Measurements from ENCODE around the gene SRMS. TPM values are rescaled to one million over a fixed set of nuclear protein-coding genes. Genes with fewer than 3 reads are reported as not detected.

The SRMS gene
- total and polyA plus RNA-seq, 2 donors (not counting 1 experiment from before 2014, with no cell fraction given) = 0.17 to 0.54 TPM

DNA sequence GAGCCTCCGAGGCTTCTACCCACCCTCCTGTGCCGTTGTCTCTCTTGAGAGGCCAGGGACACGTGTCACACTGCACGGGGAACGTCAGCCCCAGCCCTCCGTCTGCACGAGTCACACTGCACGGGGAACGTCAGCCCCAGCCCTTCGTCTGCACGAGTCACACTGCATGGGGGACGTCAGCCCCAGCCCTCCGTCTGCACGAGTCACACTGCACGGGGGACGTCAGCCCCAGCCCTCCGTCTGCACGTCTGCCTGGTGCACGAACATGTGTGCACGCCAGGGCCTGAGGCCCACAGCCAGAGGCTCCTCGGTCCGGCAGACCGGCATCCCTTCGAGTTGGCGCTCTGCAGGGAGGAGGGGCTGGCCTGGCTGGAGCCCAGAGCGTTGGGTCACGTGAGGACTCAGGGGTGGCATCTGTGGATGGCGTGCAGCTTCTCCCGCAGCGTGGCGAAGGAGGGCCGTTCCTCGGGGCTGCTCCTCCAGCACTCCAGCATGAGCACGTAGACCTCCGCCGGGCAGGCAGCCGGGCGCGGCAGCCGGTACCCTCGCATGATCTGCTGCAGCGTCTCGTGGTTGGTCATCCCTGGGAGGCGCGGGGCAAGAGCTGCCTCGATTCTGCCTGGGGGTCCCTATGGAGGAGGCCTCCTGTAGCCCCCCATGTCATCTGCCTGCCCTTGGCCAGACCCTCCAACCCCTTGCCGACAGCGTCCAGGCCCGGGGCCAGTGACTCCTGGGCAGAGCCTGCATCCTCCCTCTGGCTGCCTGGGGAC, 6.9 kb downstream of the SRMS start:
- Histone ChIP-seq H3K9ac (ENCODE audit: low read length) (no peak overlapping the region), H3K27me3 (replicated peaks in 1 of 4; ENCODE audit: control extremely low read depth in 1 of 4, control insufficient read depth in 3 of 4, insufficient read depth in 4 of 4, low read length in 3 of 4) (no peaks in the 10 kb centered on the region), H3K27ac (ENCODE audit: low read length in 2 of 2) (no peak overlapping the region), H3K36me3 (replicated peaks in 1 of 2; ENCODE audit: control extremely low read depth in 1 of 2, control insufficient read depth in 1 of 2, extremely low read depth in 1 of 2, insufficient read depth in 2 of 2, low read length in 1 of 2) (no peaks in the 10 kb centered on the region), H3K9me3 (ENCODE audit: control extremely low read depth in 1 of 3, control insufficient read depth in 2 of 3, insufficient read depth in 1 of 3, low read length in 2 of 3) (peaks cover 0 to 3% (median 0%) of the 10 kb centered on the region in 3 donors), H4K20me1 (ENCODE audit: control insufficient read depth, insufficient read depth, low read length, poor library complexity, severe bottlenecking) (no peaks in the 10 kb centered on the region), H2AFZ (ENCODE audit: insufficient read depth, low read depth, low read length, poor library complexity, severe bottlenecking) (no peak overlapping the region), H3K4me1 (ENCODE audit: control insufficient read depth in 2 of 2, insufficient read depth in 2 of 2, low read length in 2 of 2) (peaks cover 48 to 75% of the 10 kb centered on the region in 2 donors), H3K4me3 (ENCODE audit: control extremely low read depth in 1 of 5, extremely low read depth in 1 of 5, insufficient read depth in 1 of 5, low read depth in 2 of 5, low read length in 4 of 5) (no peak overlapping the region), H3K79me2 (ENCODE audit: control insufficient read depth, insufficient read depth, low read length) (no peaks in the 10 kb centered on the region), H3K4me2 (replicated peaks; ENCODE audit: low read depth, low read length, poor library complexity, severe bottlenecking) (no peak overlapping the region)
- CTCF ChIA-PET = interaction anchor here (1.8 to 4.7 kb wide), 2 partner anchors 12 to 101 kb away, joined by 7 to 30 read pairs; no protein-coding TSS in a partner anchor
- H3K4me1 Mint-ChIP-seq = peaks cover 55% of the 10 kb centered on the region
- H3K9me3 Mint-ChIP-seq (ENCODE audit: insufficient read depth) = no peaks in the 10 kb centered on the region
- TF ChIP-seq EZH2 (IDR thresholded peaks at IDR 0.05; ENCODE audit: borderline replicate concordance, insufficient read depth, low read depth, low read length, poor library complexity, severe bottlenecking) = no peak
- TF ChIP-seq, protein P1, sequence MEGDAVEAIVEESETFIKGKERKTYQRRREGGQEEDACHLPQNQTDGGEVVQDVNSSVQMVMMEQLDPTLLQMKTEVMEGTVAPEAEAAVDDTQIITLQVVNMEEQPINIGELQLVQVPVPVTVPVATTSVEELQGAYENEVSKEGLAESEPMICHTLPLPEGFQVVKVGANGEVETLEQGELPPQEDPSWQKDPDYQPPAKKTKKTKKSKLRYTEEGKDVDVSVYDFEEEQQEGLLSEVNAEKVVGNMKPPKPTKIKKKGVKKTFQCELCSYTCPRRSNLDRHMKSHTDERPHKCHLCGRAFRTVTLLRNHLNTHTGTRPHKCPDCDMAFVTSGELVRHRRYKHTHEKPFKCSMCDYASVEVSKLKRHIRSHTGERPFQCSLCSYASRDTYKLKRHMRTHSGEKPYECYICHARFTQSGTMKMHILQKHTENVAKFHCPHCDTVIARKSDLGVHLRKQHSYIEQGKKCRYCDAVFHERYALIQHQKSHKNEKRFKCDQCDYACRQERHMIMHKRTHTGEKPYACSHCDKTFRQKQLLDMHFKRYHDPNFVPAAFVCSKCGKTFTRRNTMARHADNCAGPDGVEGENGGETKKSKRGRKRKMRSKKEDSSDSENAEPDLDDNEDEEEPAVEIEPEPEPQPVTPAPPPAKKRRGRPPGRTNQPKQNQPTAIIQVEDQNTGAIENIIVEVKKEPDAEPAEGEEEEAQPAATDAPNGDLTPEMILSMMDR (IDR thresholded peaks at IDR 0.05) = no peak
- no peak overlapping the region for H3K4me3 Mint-ChIP-seq
- ATAC-seq (ENCODE audit: low read depth) = no peak
- DNase-seq = no peak
- POLR2A ChIA-PET = interaction anchor here (1.1 kb wide), 1 partner anchor 27 kb away, joined by 4 read pairs; no protein-coding TSS in a partner anchor
- no peaks in the 10 kb centered on the region for H3K27me3 Mint-ChIP-seq
- intact Hi-C loops (cut with micrococcal nuclease) = no loop called here
- peak overlapping the region; percentile 59 for H3K27ac Mint-ChIP-seq
- WGBS (ENCODE audit: insufficient coverage) = 85% methylated on average over 49 of the region's 49 CpGs
